Activated CD8-positive, alpha-beta memory T cell treated with anti-CD3 and anti-CD28 coated beads, Interleukin-2, amount 50 U/mL, for 1 hour (primary cell): Measurements from ENCODE around the gene CACYBP.

ENCODE experiments used
- DNase-seq: peaks from one replicate; pipeline ENCODE4 v3.0.0-alpha.2; 2020; ENCODE audit errors: extremely low read depth

The CACYBP gene

DNA sequence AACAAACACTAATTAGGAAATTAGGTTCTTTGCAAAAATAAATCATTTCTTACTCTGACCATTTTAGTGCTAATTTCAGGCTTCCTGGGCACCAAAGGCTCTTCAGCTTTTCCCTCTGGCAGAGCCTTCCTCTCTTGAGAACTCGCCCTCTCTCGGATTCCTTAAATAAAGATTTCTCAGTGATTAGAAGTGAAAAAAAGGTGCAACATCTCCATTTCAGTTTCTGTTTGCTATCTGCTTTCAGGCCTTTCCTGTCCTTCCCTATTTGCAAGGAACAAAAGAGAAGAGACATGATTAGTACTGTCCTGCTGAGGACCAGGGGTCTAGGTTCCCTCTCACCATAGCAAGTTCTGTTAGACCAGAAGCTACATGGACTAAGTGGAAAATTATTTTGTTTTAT is 27.8 kb upstream of the CACYBP start:
- no peak for DNase-seq

DNA sequence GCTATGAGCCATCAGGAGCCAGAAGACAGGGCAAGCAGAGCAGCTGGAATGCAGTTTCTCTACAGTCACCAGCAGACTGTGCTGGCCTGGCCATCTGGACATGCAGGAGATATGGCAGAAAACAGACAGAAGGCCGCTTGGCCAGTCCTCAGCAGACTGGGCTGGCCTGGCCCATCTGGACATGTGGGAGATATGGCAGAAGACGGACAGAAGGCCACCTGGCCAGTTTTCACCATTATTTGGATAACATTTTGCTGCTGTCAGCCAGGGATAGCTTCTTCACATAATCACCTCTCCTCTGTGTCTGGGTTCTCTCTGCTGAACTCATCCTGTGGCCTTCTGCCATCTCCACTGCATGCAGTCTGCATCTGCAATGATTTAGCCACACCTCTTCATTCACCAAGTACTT is 25.0 kb upstream of the CACYBP start:
- no peak for DNase-seq

DNA sequence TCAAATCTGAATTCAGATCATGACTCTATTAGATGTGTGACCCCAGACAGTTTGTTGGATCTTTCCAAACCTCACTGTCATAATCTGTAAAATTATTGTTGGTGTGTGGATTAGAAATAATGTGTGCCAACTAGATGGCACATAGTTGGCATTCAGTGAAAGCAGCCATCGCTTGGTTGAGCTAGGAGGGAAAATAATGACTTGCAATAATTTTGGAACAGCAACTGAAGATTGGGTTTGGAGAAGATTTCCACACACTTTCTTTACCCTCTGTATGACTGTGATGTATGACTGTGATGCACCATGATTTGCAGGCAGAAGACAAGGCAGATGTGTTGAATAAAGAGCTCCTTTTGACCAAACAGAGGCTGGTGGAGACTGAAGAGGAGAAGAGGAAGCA is 24.0 kb upstream of the CACYBP start:
- no peak for DNase-seq

DNA sequence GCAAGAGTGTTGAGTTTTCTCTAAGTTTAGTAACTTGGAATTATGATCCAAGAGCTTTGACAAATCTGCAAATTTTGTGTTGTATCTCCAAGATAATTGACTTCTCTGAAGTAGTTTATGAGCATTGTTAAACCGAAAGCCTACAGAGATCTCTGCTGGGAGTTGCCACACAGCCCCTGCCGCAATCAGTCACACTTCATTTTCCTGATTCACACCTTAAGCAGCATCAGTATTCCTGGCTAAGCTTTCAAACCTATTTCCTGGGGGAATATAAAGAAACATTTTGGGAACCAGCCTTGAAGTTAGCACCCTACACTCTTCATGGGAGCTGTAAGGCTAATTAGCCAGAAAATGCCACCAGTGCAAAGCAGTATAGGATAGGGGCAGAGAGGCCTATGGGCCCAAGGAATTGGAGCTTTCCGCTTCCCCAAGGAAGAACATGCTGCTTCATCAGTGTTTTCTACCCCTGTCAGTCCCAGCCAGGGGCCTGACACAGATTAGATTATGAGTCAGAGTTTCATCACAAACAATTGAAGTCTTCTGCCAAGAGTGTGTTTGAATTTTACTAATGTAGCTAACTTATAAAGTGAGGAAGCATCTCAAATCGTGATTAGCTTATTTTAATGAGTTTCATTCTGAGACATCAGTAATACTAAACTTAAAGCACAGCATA is 23.2 kb upstream of the CACYBP start:
- DNase-seq = no peak

DNA sequence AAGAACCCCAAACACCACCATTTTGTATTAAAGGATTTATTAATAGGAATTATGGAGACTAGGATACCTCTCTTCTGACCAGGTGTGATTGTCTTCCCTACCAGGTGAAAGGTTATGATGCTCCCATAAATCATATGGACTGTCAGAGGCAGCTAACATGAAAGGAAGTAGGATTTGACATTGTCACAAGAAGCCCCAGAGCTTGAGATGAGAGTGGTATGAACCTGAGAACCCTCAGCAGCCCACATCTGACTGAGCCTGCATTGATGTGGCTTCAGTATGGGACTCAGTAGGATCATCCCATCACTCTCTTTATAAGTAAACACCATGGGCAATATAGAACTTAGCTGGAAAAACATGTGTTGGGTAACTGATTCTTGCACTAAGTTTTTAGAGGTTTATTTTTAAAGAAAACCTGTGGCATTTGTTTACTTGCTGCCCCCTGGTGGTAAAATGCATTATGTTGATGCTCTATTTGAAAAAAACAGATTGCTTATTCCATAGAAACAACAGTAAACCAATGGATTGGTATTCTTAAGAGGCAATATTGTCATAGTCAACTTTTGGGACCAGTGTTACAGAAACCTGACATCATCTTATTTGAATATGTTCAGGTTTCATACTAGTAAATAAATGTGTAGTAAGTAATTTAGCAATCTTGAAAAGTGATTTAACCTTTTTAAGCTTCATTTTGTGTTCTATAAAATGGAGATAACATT is 16.6 kb upstream of the CACYBP start:
- no peak for DNase-seq

DNA sequence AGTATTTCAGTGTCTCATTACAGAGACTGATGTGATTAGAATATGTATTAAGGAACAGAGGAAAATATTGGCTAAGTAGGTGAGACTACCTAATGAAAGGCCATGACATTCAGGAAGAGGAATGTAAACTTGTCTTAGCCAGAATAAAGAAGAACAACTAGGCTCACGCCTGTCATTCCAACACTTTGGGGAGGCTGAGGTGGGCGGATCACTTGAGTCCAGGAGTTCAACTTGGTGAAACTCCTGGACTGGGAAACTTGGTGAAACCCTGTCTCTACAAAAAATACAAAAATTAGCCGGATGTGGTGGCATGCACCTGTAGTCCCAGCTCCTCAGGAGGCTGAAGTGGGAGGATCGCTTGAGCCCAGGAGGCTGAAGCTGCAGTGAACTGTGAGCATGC is 14.8 kb upstream of the CACYBP start:
- DNase-seq = no peak

DNA sequence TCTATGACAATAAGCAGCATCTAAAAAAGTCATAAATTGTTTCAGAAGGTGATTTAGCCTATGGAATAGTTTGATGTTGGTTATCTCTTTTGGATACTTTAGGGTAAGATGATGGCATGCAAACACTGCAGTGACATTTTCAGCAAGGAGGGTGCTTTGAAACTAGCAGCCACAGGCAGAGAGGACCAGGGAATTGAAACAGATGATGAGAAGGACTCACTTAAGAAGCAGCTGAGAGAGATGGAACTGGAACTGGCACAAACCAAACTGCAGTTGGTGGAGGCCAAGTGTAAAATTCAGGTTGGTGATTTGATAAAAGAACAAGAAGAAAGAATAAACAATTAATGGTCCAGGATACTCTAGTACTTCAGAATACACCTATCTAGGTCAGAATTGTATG is 11.2 kb upstream of the CACYBP start:
- DNase-seq = no peak

DNA sequence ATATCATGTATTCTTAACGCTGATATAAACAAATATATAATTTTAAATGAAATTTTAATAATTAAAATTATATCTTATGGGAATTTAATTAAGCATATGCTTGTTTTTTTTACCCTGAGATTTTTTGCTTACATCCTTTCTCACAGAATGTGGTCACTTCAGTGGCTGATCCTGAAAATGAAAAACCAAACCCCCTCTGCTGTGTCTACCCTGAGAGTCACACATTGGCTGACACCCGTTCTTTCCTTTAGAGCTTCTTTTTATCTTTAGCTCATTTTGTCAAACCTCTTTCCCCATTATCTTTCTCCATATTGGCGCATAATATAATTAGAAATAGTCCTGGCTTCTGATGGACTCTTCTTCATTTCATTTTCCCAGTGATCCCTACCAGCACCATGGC is 10.8 kb upstream of the CACYBP start:
- no peak for DNase-seq

DNA sequence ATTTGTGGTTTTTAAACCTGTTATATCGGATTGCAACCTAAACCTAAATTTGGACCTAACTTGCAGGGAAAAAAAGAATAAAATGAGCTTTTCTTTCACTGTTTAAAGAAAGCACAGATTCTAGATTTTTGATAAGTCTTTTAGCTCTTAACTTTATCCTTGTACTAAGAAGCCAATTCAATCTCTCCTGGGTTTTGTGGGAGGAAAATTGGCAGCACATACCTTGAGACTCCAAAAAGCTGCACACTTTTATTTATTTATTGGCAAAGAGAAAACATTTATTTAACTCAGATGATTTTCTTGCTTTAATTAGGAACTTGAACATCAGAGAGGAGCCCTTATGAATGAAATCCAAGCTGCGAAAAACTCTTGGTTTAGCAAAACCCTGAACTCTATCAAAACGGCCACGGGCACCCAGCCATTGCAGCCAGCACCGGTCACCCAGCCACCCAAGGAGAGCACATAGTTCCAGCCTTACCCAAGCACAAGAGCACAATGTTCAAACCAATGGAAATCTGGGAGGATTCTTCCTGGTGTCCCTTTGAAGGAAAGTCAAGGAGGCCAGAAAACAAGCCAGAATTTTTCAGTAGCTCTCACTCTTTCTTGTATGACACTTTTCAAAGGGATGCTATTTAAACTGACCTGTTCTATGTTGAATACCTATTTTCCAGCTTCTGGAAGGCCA is 10.1 kb upstream of the CACYBP start:
- DNase-seq = no peak

DNA sequence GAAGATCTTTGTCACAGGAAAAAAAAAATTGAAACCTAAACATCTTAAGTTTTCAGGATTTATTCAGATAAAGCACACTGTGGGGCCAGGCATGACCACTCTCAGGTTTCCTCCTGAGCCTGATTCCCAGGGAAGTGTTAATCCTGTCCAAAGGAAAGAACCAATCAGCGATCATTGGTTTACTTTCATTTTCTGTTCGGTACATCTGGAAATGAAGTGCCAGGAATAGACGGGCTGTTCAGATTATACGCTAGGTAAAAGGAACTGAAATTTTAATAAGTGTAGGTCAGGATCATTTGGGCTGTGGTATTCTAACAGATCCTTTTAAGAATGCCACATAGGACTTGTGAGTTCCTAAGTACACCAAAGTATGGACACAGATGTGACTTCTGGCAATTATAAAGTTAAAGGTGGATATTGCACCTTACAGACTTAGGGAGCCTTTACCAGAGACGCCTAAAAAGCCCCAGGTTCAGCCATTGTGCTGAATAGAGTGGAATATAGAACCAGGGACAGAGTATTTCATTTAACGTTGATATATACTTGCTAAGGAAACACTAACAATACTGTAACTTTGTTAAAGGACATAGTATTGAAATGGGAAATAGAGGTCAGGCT is 9.3 kb upstream of the CACYBP start:
- DNase-seq = no peak

DNA sequence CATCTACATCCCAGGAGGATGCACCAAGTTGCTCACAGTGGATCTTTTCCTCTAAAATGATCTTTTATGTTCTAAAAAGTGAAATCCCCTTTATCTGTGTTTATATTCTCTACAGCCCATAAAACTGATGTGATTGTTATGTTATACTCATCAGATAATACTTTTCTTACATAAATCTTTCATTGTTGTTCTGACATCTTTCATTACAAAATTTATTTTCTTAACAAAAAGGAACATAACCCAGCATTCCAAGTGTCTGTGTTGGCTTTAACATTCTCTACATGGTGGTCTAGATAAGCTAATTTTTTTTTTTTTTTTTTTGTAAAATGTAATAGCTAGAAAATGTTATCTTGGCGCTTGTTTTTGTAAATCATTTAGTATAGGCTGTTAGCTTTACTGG is 8.3 kb upstream of the CACYBP start:
- no peak for DNase-seq

DNA sequence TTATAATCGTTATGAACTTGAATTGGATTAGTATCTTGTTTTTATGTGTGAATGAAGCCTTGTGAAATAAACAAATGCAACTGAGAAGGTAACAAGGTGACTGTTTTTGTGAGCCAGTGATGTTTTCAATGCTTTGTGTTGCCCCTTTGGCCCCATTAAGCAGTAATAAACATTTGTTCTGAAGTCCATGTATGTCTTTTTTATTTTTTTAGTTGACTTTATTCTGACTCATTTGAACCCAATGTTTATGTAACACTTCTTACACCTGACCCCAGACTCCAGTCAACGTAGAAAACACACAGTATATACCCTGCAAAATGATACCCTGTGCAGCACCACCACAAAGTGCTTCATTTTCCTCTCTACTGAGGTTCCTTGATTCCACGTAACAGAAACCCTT is 4.6 kb upstream of the CACYBP start:
- no peak for DNase-seq

DNA sequence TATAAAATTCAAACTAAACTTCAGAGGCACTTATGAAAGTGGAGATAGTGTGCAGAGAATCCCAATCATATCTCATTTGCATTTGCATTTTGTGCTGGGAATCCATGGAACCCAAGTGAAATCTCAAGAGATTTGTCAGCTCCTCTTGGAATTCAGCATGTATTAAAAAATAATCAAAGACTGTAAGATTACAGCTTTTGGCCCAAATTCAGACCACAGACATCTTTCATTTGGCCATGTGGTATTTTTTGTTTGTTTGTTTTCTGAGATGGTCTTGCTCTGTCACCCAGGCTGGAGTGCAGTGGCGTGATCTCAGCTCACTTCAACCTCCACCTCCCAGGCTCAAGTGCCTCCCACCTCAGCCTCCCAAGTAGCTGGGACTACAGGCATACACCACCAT is 3.8 kb upstream of the CACYBP start:
- no peak for DNase-seq

DNA sequence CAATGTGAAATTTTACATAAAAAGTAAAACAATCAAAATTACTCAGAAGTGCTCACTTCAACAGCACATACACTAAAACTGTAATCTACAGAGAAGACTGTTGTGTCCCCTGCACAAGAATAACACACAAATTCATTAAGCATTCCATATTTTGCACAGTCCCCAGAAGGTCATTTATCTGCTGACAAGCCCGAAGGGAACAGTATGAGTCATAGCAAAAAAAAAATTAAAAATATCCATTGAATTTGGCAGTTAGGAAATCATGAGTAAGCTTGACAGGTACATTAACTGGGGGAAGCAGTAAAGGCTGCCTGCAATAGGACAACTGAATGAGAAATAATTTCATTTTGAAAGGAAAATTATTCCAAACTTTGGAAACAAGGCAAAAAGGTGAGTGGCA is 3.3 kb upstream of the CACYBP start:
- no peak for DNase-seq

DNA sequence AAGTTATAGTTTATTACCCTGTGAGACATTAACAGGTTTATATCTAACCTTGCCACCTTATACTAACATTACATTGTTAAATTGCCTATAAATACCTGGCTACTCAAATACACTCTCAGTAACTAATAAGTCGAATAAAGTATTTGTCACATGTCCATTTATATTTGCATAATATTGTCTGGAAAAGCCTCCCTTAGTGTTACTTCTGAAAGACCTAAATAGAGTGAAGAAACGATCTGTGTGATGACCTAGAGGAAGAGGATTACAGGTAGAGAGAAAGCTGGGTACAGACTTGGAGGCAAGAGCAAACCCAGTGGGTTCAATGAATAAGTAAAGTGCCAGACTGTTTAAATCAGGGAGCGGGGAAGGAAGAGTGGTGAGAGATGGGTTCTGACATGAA is 2.7 kb upstream of the CACYBP start:
- DNase-seq = no peak

DNA sequence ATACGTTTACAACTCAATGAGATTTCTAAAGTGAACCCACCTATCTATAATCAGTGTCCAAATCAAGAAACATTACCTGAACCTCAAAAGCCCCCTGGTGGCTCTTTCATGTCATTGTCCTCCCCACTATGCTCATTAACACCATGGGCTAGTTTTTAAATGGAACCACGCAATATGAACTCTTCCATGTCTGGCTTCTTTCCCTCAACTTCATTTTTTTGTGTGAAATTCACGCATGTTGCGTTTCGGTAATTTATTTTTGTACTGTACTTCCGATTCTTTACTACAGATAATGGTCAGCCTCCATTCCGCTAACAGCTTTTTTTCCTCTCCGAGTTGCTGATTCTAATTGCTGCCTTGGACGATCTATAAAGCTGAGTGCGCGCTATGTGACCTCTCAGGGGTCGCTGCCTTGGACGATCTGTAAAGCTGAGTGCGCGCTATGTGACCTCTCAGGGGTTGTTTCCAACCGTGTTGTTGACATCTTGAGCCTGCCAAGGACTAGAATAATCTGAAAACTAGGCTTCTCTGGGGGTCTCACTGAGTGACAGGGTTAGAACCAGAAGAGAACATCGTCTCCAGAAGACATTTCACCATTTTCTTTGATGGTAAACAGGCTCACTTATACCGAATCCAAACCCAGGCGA is 1.1 kb upstream of the CACYBP start:
- DNase-seq = no peak

DNA sequence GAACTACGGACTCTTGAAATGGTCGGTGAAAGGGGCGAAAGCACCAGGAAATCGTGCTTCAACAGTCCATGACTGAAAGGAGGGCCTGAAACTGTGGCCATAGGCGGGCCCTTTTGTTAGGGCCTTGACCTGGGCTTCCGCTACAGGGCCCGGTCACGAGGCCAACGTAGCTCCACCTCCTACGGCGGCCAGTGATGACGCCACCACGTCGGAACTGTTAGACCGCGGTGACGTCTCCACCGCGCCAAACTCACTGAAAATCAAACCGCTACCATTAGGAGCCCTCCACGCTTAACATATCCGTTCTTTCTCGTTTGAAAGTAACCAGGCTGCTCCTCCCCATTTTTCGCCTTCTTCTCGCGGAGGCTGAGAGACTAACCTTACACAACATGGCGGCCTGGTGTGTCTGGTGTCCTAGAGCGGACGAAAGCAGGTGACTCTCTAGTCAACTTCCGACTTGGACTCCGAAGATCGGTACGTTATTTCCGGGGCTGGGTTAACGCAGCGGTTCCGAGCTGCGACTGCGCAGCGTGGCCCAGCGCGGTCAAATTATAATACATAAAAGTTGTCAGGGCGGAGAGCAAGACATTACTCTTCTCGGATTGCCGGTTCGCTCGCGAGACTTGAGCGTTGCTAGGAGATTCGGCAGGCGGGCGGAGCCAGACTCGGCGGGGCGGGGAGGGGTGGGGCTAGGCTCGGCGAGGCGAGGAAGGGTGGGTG is 371 bp upstream of the CACYBP start:
- DNase-seq = peak; percentile 97

DNA sequence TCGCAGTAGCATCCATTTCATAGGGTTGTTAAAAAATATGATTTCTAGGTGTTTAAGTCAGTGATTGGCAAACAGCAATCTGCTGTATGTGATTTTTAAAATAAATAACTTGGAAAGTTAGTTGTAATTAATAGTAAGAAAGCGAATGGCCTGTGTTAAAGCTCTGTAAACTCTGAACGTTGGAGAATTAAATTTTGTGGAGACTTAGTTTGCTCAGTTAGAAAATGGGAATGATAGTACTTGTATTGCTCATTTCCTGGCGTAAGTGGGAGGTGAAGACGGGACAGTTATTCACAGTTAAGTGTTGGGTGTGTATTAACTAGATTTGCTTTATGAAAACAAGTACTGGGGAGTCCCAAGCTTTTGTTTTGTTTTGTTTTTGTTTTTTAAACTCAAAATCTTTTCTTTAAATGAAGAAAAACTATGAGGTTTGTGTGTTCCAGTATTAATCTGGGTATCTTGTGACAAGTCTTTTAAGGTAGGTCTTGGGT is 995 bp downstream of the CACYBP start:
- no peak for DNase-seq

DNA sequence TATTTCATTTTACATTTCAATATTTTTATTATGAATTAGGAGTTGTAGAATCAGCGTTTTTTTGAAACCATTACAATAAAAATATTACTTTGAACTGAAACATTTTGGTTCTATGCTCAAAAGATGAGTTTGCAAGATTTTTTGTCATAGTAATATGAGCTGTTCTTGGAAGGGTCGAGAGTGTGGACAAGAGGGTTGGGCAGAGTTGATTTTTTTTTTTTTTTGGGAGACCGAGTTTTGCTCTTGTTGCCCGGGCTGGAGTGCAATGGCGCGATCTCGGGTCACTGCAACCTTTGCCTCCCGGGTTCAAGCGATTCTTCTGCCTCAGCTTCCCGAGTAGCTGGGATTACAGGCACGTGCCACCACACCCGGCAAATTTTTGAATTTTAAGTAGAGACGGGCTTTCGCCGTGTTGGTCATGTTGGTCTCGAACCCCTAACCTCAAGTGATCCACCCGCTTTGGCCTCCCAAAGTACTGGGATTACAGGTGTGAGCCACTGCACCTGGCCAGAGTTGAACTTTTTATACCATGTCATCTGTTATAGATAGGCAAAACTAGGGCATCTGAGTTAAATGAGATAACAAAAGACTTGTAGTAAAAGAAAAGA is 3.3 kb downstream of the CACYBP start:
- DNase-seq = no peak

DNA sequence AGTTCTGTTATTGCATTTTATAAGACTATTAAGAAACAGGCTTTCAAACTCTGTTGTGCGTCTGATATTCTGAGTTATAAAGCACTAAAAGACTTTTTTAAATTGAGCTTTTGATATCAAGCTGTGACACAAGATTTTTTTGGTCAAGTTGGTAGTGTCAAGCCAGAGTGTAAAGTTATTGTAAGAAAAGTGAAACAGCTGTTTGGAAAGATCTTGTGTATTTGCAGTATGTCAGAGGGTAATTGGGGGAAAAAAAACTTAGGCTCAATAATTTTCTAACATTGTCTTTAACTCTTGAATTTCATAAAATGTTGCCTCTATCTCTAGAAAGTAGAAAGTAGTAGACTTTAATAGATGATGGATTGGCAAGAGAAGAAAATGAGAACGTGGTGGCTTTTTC is 3.8 kb downstream of the CACYBP start:
- DNase-seq = no peak
